ENCODE measurements around the gene CFAP77.
A peak's percentile ranks its signal among the peaks of the same experiment; 100 is the strongest.

Gene CFAP77

DNA sequence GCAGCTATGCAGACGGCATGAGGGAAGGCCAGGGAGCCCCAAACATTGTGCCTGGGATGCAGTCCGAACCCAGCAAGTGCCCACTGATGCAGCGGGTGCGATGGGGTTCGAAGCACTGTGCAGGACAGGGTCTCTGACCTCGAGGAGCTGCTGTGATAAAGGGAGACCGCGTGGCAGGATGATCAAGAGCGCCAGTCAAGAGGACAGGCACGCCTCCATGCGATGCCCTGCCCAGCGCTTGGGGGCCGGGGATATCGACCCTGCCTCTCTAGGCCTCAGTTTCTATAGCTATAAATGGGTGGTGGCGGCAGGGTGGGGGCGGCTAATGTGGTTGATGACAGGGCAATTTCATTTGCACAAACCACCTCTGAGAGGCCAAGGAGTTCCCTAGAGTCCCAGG, 87.7 kb downstream of the CFAP77 start:
- DNase-seq = no peak

DNA sequence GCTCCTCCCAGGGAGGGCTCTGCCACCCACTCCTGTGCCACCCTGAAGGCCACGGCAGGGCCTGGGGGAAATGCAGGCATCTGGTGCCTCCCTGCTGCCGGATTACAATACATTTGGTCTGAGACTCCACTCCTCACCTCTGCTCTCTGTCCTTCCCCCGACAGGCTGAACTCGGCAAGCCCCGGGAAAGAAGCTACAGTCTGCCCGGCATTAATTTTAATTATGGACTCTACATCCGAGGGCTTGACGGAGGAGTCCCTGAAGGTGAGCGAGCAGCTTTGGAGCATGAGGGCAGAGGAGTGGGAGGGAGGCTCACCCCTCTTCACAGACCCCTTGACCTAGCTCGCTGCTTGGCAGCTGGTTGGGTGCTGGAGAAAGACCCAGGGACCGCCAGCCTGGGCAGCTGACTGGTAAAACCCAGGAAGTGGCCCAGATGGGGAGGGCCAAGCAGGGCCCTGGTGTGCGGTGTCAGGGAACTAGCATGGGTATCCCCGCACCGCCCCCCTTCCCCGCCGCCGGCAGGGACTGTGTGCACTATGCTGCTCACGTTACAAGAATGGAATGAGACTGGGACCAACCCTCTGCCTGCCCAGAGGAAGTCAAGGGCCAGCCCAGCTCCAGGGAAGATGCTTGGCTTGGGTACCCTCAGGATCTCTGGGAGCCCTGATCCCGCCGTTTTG, 88.7 kb downstream of the CFAP77 start:
- no peak for DNase-seq

DNA sequence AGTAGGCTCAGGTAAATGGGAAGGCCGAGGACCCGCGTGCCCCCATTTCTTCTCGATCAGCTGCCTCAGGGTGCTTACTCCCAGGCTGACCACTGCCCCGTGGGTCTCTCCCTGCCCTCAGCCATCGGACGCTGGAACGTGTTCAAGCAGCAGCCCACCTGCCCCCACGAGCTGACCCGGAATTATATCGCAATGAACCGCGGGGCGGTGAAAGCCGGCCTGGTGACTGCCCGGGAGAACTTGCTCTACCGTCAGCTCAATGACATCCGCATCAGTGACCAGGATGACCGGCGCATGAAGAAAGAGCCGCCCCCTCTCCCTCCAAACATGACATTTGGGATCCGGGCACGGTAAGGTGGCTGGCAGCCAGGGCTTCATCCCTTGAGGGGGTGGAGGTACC, 89.2 kb downstream of the CFAP77 start:
- DNase-seq = no peak

DNA sequence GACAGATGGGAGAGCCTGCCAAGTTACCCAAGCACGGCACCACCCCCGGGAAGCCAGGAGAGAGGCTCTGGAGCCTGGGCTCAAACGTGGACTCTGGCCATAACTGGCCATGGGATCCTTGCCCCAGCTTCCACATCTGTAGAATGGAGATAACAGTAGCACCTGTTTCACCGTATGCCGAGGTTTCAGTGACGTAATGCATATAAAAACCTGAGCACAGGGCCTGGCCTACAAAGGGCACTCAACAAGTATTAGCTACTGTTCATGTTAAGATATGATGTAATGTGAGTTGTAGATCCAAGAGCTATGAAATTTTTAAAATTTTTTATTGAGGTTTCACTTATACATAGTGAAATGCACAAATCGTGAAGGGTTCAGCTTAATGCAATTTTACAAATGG, 90.2 kb downstream of the CFAP77 start:
- DNase-seq = no peak

DNA sequence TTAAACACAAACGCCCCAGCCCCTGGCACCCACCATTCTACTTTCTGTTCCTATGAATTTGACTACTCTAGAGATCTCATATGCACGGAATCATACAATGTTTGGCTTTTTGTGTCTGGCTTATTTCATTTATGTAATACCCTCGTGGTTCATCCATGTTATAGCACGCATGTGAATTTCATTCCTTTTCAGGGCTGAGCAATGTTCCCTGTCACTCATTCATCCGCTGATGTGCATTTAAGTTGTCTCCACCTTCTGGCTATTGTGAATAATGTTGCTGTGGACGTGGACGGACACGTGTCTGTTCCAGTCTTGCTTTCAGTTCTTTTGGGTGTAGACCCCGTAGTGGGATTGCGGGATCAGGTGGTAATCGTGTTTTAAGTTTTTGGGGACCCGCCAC, 92.5 kb downstream of the CFAP77 start:
- no peak for DNase-seq

DNA sequence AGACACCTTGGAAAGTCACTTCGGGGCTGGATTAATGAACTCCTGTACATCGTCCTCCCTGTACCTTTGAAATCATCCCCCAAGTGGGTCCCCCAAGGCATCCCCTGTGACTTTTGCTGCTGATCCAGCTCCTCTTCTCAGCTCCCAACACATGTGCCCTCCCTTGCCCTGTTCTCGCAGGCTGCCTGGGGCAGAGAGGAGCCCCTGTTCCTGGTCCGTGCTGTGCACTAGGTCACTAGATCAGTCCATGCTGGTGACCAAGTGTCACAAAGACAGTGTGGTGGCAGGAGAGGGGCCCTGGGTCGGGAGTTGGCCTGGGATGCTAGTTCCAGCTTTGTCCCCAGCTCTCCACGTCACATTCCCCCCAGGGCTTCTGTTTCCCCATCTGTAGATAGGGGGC, 93.1 kb downstream of the CFAP77 start:
- DNase-seq = no peak

DNA sequence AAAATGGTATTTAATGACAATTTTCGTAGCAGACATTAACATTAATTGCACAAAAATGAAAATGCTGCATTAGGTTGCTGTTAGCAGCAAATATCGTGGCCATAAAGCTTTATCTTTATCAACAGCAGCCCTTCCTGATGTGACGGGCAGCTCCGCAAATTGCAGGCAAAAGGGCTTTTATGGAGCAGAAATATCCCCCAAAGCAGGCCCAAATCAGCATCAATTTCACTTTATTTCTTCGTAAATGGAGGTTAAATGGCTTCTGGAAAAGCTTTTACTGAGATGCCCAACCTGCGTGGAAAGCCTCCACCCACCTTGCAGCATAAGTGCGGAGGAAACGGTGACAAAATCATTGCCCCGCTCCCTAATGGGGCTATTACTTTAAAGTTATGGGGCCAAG, 94.5 kb downstream of the CFAP77 start:
- no peak for DNase-seq

DNA sequence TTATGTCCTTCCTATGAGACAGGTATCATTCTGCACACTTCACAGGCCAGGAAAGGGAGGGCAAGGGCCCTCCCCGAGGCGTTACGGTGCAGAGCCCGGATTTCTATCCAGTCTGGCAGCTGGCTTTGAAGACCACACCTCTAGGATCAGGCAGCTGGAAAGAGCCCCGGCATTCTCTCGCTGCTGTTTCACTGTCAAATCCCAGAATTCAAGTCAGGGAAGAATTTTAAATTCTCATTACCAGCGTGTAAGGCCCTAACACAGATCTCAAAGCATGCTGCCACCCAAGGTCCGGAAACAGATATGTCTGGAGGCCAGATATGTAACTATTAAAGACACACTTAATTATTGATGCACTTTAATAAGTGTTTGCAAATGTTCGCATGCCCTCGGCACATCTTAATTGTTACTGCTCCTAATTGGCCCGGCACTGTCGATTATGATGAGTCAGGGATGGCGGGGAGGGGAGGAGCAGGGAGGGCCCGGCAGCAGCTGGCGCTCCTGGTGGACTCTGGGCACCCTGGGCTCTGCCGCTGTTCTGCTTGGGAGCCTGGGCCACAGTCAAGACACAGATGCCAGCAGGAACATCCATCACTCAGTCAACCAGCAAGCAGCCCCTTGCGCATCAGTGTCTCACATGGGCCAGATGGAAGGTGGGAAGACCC, 96.1 kb downstream of the CFAP77 start:
- DNase-seq = no peak

DNA sequence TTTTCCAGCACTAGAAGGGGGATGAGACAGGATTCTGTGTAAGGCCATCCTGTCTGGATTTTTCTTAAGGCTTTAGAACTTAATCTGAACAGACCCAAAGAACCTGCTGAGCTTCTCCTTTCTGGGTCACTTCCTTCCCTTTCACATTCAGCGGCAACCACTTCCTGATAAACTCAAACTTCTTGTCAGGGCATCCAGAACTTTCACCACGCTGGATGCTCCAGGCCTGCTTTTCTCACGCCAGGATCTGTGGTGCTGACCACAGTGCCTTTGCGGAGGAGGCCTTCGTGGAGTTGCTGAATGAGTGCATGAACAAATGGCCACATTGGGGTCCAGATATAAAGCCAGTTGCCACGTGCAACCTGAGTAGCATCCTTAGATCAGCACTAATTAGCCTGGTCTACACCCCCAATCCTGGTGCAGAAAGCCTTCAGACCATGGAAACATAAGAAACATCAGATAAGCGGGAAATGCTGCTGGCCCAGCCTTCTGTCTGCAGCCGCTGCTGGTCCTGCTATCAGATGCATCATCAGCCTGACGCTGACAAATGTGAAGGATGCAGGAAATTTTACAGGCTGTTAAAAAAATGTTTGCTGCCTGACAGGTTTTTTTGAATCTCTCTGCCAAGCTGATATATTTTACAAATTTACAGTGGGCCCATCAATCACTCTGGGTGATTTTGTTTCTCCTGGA, 97.1 kb downstream of the CFAP77 start:
- DNase-seq = no peak

DNA sequence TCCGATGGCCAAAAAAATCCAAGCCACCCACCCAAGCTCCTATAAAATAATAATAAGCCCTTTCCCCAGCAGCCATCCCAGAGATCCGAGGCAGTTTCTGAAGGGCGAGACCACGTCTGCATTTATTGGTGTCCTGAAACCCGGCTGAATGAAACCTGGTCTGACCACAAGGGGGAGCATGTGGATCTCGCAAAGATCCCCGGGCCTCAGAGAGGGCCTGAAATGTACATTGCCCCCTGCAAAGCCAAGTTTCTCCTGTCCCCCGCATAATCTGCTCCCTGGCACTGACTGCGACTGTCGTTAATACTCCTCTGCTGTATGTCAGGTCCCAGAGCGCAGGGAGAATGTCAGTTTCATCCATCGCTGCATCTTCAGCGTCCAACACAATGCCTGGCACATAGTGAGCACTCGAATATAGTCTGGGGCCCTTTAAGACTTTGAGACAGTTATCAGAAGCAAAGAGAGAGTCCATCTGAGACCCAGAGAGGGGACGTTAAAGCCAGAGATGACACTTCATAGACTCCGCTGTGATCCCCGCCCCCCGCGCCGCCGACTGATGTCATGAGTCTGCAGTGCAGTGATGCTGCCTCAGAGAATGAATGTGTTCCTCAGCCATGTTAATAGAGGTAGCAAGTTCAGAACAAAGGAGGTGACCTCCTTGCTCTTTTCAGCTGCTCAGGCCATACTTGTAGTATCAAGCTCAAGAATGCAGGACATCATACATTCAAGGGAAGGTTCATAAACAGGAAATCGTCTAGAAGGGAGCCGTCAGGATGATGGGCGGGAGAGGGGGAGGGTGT, 97.9 kb downstream of the CFAP77 start:
- peak; percentile 50 for DNase-seq

DNA sequence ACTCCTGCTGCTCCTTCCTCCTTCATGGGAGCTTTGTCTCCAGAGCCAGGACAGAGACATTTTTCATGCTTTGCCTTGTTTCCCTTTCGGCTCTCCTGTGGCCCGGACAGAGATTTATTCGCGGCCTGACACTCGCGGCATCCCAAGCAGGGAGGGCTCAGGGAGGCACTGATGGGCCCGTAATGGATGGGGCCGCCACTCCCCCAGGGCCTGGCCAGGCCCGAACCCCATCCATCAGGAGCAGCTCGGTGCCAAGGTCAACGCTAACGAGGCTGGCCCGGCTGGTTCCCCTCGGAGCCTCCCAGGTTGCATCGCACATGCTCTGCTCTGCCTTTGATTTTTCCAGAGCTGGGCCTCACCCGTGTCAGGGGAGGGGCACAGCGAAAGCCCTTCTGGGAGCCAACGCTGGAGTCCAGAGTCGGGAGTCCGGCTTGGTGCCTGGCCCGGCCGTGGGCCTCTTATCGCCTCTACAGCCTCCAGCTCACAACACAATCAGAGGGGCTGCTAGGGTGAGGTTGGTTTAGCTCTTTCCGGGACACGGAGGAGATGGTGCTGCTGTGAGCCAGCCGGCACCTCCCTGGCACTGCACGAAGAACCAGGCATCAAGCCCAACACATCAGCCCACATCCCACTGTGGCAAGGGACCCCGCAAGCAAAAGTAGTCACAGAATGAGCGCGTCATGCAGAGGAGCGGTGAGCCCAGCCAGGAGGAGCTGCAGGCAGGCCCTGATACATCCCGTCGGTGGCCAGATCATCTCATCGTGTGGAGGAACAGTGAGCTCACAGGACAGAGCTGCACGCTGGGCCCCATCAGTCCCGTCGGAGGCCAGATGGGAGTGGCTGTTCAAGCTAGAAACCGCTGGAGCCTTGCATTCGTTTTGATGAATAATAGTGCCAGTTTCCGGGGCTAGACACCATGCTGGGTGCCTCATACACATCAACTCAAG, 100.2 kb downstream of the CFAP77 start:
- no peak for DNase-seq

DNA sequence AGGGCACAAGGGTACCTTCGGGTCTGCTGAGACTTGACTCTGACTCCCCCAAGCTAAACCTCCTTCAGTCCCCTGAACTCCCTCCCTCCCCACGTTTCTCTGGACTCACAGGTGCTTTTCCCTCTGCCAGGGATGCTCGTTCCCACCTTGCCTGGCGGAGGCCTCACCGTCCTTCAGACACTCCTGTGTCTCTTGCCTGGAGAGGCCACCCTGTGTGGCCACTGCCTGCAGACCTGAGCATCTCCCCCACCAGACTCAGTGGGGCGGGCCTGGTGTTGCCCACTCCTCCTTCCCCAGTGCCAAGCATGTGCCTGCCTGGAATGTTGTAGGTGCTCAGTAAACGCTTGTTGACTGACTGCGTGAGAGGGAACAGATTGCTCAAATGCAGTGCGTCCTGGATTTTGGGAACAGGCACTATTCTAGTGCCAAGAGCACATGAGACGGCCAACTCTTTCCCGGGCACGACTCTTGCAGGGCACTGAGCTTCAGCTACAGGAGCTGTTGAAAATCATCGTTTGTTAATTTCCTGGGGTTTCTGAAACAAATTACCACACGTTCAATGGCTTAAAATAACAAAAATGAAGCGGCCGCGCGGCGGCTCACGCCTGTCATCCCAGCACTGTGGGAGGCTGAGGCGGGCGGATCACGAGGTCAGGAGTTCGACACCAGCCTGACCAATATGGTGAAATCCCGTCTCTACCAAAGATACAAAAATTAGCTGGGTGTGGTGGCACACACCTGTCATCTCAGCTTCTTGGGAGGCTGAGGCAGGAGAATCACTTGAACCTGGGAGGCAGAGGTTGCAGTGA, 101.4 kb downstream of the CFAP77 start:
- DNase-seq = no peak

DNA sequence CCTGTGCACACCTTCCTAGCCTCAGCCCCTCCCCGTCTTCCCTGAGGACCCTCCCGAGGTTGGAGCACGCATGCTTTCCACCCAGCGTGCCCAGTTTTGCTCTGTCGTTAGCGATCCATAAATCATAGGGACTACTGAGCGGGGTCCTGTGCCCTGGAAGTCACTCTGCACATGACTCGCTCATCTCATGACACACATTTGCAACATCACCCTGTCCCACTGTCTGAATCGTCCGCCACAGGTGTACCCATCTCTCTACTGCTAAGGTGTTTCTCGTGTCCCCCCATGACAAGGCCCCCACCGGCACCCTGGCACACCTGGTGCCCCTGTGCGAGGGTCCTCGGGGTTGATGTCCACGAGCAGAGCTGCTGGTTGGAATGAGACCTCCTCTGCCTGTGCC, 103.4 kb downstream of the CFAP77 start:
- no peak for DNase-seq

DNA sequence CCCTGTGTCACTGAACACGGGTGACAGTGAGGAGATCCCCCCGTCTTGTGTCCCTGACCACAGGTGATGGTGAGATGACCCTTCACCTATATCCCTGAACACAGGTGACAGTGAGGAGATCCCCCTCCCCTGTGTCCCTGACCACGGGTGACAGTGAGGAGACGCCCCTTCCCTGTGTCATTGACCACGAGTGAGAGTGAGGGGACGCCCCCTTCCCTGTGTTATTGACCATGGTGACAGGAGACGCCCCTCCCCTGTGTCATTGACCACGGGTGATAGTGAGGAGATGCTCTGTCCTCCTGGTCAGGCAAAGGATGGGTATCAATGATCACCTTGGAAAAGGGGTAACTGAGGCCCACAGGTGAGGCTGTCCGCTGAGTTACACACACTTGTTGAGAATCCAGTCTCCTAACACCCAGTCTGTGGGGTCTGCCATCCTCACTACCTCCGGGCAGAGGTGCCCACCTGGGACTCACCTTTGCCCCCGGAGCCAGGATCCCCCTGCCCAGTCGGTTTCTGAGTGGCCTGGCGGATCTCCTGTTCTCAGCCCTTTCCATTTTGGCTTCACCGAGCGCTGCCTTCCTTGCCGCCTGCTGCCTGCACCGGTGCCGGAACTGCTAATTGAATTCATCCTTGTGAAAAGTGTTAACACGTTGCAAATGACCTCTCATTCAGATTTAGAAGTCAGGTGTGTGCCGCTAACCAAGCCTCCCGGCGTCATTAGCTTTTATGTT, 104.2 kb downstream of the CFAP77 start:
- no peak for DNase-seq

DNA sequence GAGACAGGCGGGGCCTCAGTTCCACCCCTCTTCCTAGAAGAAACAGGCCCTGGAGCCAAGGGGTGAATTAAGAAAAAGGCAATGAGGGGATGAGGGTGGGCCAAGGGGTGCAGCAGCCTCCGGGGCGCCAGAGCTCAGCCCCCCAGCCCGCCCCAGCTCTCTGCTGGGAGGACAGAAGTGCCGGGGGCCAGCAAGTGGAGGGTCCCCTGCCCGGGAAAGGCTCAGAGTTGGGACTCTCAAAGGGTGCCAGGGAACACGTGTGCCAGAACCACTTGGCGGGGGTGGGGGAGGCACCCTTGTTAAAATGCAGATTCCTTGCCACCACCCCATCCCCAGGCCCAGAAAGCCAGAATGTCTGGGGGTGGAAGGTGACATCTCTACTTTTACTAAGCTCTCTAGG, 104.8 kb downstream of the CFAP77 start:
- DNase-seq = no peak

DNA sequence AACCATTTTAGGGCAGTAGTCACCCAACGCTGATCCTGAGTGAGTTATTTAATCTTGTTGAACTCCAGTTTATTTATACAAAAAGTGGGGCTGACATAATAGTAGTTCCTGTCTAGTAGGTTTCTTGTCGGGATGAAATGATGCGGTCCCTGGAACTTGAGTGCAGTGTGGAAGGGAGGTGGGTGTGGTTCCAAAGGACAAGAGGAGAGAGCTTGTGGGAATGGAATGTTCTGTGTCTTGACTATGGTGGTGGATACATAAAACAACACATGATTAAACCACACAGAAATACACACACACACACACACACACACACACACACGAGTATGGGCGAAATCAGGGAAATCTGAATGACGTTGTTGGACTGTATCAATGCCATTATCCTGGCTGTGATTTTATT, 106.3 kb downstream of the CFAP77 start:
- DNase-seq = no peak

DNA sequence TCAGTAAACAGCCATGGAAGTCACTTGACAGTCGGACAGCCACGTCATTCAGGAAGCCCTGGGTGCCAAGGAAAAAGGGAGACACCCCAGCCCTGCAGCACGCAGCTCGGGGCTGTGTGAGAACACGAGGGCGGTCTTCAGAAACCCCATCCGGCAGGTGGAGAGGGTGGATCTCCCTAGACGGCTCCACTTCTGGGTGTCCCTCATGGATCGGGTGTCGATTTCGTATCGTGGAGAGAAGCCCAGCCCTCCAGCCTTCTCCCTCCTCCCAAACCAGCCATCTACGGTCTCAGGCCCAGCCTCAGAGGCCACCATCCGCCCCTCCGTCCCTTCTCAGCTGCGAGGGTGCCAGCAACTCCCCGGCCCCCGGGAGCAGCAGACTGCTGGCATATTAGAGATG, 106.9 kb downstream of the CFAP77 start:
- DNase-seq = no peak

DNA sequence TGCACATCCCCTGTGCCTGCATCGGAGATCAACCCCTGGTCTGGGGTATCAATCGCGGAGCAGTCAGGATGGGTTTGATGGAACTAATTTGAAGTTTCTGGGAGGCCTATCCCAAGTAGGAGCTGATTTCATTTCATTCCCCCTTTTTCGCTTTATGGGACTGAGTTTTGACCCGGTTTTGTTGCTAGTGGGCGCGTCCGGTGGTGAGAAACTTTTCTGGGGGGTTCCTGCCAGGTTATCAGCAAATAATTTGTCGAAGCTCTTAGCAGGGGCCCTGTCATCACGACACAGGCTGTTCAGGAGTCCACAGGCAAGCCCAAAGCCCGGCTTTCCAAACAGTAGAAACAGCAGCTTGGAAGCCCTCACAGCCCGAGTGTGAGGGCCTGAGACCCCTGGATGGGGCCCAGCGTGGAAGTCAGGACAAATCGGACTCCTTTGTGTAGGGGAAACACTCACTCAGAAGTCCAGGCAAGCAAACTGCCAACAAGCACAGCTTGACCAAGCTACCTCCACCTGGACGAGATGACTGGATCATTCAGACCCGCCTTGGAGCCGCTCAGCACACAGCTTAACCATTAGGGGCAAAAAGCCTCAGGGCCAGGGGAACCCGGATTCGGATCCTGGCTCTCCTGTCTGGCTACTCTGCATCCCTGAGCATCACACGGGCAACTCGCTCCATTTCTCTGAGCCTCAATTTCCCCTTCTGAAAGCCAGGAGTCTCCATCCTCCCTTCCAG, 108.0 kb downstream of the CFAP77 start:
- no peak for DNase-seq

DNA sequence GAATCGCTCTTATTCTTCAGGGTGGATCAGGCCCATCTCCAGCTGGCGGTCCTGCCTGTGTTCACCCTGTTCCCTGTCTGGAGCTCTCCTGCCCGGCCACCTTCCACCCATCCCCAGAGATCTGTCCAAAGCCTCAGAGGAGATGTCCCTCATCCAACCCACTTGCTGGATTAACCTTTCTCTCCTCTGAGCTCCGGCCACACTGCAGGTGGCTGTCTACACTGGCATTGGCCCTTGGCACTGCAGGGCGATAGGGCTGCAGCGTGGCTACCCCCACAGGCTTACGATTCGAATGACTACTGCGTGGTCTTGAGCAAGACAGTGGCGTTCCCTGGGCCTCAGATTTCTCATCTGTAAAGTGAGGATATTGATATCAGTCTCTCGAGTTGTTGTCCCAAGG, 108.6 kb downstream of the CFAP77 start:
- DNase-seq = no peak

DNA sequence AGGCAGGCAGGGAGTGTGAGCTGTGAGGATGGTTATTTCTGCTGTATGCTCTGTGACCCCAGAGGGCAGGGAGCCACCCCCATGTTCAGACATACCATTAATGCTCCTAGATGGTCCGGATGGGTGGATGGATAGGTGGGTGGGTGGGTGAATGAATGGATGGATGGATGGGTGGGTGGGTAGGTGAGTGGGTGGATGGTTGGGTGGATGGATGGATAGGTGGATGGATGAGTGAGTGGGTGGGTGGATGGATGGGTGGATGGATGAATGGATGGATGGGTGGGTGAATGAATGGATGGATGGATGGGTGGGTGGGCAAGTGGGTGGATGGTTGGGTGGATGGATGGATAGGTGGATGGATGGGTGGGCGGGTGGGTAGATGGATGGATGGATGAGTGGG, 109.0 kb downstream of the CFAP77 start:
- DNase-seq = no peak

Data from activated CD4-positive, alpha-beta T cell treated with anti-CD3 and anti-CD28 coated beads for 1 hour (primary cell).